ENCODE data around the gene SPATA16. TPM values are rescaled to one million over a fixed set of nuclear protein-coding genes. Genes with fewer than 3 reads are reported as not detected.
"Not testable (repeated sequence)": the region's sequence is repeated elsewhere in the genome, so short reads cannot be mapped to it uniquely, and the experiment has no call there.

Gene SPATA16
- total RNA-seq, 1 donor, result not detected

GRCh38 chr3:172868582-172869200 lies 272.3 kb downstream of the SPATA16 start:
- TF ChIP-seq, protein P1, sequence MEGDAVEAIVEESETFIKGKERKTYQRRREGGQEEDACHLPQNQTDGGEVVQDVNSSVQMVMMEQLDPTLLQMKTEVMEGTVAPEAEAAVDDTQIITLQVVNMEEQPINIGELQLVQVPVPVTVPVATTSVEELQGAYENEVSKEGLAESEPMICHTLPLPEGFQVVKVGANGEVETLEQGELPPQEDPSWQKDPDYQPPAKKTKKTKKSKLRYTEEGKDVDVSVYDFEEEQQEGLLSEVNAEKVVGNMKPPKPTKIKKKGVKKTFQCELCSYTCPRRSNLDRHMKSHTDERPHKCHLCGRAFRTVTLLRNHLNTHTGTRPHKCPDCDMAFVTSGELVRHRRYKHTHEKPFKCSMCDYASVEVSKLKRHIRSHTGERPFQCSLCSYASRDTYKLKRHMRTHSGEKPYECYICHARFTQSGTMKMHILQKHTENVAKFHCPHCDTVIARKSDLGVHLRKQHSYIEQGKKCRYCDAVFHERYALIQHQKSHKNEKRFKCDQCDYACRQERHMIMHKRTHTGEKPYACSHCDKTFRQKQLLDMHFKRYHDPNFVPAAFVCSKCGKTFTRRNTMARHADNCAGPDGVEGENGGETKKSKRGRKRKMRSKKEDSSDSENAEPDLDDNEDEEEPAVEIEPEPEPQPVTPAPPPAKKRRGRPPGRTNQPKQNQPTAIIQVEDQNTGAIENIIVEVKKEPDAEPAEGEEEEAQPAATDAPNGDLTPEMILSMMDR (IDR thresholded peaks at IDR 0.05; ENCODE audit: insufficient read depth, low read length), result no peak
- no peak for DNase-seq (ENCODE audit: low read depth)
- H3K4me3 ChIP-seq (ENCODE audit: low read depth, low read length), result no peak overlapping the region

- not testable (repeated sequence) for DNase-seq (ENCODE audit: low read depth); H3K4me3 ChIP-seq (ENCODE audit: low read depth, low read length)
Observed at GRCh38 chr3:172866726-172867350, 274.2 kb downstream of the SPATA16 start.

DNA sequence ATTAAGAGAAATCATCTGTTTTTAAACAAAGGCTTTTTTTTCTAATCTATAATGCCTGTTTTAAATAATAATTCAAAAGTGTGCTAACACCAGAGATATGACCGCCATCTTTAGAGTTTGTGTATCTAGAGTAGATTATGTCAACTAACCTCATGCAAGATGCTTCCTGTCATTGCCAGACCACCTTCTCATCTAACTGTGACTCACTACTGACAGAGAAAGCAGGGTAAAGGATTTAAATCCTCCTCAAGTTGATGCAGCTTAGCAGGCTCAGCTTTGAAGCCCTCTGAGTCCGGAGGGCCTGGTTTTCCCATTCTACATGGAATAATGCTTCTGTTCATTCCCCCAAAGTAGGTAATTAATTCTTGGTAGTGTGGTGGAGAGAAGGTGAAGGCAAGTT lies 282.0 kb downstream of the SPATA16 start:
- H3K4me3 ChIP-seq (ENCODE audit: low read depth, low read length), result no peak overlapping the region
- no peak for DNase-seq (ENCODE audit: low read depth)
- TF ChIP-seq, protein P1 (IDR thresholded peaks at IDR 0.05; ENCODE audit: insufficient read depth, low read length), result no peak

- peak; percentile 87 for DNase-seq (ENCODE audit: low read depth)
- no peak overlapping the region for H3K4me3 ChIP-seq (ENCODE audit: low read depth, low read length)
- TF ChIP-seq, protein P1 (IDR thresholded peaks at IDR 0.05; ENCODE audit: insufficient read depth, low read length), result no peak
Observed at GRCh38 chr3:172856795-172857742, 284.0 kb downstream of the SPATA16 start.

DNA sequence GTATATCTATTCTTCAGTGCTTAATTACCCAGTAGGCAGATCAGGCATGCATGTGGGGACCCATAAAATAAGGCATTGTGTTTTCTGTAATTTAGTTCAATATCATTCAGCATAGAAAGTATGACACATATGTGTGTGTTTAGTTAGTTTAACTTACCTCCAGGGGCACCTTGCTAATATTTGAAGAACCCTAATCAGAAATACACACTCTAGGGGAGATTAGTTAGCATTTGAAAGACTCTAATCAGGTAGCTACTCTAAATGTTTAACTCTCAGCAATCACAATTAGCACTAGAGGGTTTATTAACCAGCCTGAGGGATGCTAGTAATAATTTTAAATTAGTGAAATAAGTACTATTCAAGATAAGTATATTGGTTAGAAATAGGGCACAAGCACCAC lies 286.0 kb downstream of the SPATA16 start:
- no peak for DNase-seq (ENCODE audit: low read depth)
- TF ChIP-seq, protein P1 (IDR thresholded peaks at IDR 0.05; ENCODE audit: insufficient read depth, low read length), result no peak
- no peak overlapping the region for H3K4me3 ChIP-seq (ENCODE audit: low read depth, low read length)

- TF ChIP-seq, protein P1 (IDR thresholded peaks at IDR 0.05; ENCODE audit: insufficient read depth, low read length), result no peak
- DNase-seq (ENCODE audit: low read depth), result no peak
- H3K4me3 ChIP-seq (ENCODE audit: low read depth, low read length), result no peak overlapping the region
Observed at GRCh38 chr3:172853921-172854666, 286.9 kb downstream of the SPATA16 start.

Measured in fibroblast of the aortic adventitia (primary cell).